ENCODE measurements around the gene MYO1G. TPM values are rescaled to one million over a fixed set of nuclear protein-coding genes. Genes with fewer than 3 reads are reported as not detected.

The MYO1G gene
- total RNA-seq, 1 donor from 2014 or later: 0.54 TPM

DNA sequence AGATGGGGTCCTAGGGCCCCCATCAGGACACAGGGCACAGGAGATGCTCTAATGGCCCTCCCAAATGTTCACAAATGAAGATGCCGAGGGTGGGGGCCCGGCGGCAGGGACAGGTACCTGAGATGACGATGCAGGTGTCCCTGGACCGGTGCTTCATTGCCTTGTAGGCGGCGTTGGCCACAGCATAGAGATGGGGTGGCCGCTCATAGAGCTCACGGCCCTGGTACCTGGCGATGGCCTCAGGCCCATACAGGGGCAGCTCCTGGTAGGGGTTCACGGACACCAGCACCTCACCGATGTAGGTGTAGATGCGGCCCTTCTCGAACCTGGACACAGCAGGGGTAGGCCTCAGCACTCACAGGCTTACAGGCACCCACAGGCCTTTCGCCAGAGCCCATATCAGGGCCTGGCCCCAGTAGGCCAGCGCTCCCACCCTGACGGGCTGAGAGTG, 2.0 kb downstream of the MYO1G start:
- no peaks in the 10 kb centered on the region for H3K9me3 Mint-ChIP-seq (ENCODE audit: unreplicated experiment)
- peaks cover 3% of the 10 kb centered on the region for H3K27me3 Mint-ChIP-seq (ENCODE audit: unreplicated experiment)
- DNase-seq: no peak
- no peaks in the 10 kb centered on the region for H3K36me3 Mint-ChIP-seq (ENCODE audit: unreplicated experiment)
- no peak overlapping the region for H3K27ac Mint-ChIP-seq (ENCODE audit: unreplicated experiment)
- peaks cover 6% of the 10 kb centered on the region for H3K4me1 Mint-ChIP-seq (ENCODE audit: low read depth, unreplicated experiment)
- no peak overlapping the region for H3K4me3 Mint-ChIP-seq (ENCODE audit: unreplicated experiment)
- TF ChIP-seq, protein P1, sequence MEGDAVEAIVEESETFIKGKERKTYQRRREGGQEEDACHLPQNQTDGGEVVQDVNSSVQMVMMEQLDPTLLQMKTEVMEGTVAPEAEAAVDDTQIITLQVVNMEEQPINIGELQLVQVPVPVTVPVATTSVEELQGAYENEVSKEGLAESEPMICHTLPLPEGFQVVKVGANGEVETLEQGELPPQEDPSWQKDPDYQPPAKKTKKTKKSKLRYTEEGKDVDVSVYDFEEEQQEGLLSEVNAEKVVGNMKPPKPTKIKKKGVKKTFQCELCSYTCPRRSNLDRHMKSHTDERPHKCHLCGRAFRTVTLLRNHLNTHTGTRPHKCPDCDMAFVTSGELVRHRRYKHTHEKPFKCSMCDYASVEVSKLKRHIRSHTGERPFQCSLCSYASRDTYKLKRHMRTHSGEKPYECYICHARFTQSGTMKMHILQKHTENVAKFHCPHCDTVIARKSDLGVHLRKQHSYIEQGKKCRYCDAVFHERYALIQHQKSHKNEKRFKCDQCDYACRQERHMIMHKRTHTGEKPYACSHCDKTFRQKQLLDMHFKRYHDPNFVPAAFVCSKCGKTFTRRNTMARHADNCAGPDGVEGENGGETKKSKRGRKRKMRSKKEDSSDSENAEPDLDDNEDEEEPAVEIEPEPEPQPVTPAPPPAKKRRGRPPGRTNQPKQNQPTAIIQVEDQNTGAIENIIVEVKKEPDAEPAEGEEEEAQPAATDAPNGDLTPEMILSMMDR (IDR thresholded peaks at IDR 0.05; ENCODE audit: partially characterized antibody, unreplicated experiment): no peak

DNA sequence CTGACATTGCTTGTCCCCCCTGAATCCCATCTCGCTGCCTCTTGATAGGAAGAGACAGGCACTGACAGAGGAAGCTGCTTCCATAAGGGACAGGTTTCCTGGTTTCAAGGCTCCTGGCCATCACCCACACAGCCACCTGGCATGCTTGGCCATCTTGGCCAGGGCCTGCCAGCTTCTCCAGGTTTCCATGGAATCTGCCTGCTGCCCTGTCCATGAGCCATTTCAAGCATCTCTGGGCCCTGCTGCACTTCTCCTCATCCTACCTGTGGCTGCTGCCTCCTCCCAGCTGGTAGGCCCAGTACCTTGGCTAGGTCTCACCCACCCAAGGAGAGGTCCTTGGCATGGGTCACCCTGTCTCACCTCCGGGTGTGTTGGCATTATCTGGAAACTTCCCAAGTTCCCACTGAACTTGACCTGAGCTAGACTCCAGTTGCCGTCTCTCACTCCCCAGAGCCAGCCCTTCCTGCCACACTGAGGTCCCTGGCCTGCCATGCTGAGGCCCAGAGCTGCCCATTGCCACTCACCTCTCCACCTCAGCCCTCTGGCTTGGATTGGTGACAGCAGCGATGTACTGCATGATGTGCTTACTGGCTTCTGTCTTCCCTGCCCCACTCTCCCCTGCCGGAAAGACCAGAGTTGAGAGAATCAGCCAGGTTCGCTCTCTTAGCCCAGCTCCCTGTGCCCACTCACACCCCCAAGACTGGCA, 2.6 kb downstream of the MYO1G start:
- TF ChIP-seq, protein P1 (IDR thresholded peaks at IDR 0.05; ENCODE audit: partially characterized antibody, unreplicated experiment): no peak
- Mint-ChIP-seq H3K4me3 (ENCODE audit: unreplicated experiment) (no peak overlapping the region), H3K9me3 (ENCODE audit: unreplicated experiment) (no peaks in the 10 kb centered on the region), H3K36me3 (ENCODE audit: unreplicated experiment) (no peaks in the 10 kb centered on the region), H3K4me1 (ENCODE audit: low read depth, unreplicated experiment) (peaks cover 6% of the 10 kb centered on the region), H3K27ac (ENCODE audit: unreplicated experiment) (no peak overlapping the region), H3K27me3 (ENCODE audit: unreplicated experiment) (peaks cover 3% of the 10 kb centered on the region)
- DNase-seq: no peak

DNA sequence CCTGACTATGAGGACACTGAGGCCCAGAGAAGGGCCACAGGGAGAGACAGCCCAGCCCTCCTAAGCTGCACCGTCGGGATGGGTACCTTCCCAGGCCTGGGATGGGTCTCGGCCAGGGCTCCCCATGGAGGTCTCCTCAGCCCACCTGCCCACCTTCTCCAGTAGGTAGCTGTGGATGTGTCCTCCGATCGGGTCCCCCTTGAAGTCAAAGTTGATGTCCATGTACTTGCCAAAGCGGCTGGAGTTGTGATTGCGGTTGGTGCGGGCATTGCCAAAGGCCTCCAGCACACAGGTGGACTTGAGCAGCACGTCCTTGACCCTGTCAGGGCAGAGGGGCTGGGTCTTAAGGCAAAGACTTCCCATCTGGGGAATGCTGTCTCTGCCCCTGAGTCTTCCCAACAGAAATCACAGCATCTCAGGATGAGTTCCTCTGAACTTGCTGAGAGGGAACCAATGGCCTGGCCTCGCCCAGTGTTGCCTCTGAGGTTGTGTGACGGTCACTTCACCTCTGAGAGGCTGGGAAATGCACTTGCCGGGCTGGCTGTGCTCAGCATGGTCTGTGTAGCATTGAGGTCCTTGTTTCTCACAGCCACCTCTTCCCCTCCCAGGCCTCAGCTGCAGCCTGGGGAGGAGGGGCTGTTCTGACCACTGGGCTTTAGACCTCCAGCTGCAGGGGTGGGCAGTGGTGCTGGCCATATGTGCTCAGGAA, 3.3 kb downstream of the MYO1G start:
- Mint-ChIP-seq H3K4me1 (ENCODE audit: low read depth, unreplicated experiment) (peaks cover 6% of the 10 kb centered on the region), H3K9me3 (ENCODE audit: unreplicated experiment) (no peaks in the 10 kb centered on the region), H3K36me3 (ENCODE audit: unreplicated experiment) (no peaks in the 10 kb centered on the region), H3K27ac (ENCODE audit: unreplicated experiment) (no peak overlapping the region), H3K4me3 (ENCODE audit: unreplicated experiment) (no peak overlapping the region), H3K27me3 (ENCODE audit: unreplicated experiment) (peaks cover 3% of the 10 kb centered on the region)
- DNase-seq: no peak
- TF ChIP-seq, protein P1 (IDR thresholded peaks at IDR 0.05; ENCODE audit: partially characterized antibody, unreplicated experiment): no peak

DNA sequence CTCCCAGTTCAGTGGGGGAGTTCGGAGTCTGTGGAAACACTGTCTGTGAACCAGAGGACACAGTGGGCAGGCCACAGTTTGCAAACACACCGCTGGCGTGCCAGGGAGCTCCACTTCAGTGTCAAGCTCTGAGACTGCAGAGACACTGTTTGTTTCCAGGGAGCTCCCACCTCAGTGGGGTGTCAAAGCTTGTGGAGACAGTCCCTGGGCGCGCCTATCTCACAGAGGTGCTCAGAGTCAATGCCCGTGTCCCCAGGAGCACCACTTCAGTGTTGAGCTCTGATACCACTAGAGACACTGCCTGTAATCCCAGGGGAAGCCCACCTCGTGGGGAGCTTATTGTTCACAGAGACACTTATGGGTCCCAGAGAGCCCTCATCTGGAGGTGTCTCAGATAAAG, 4.3 kb downstream of the MYO1G start:
- Mint-ChIP-seq H3K4me3 (ENCODE audit: unreplicated experiment) (no peak overlapping the region), H3K27ac (ENCODE audit: unreplicated experiment) (no peak overlapping the region), H3K4me1 (ENCODE audit: low read depth, unreplicated experiment) (peaks cover 6% of the 10 kb centered on the region), H3K36me3 (ENCODE audit: unreplicated experiment) (no peaks in the 10 kb centered on the region), H3K27me3 (ENCODE audit: unreplicated experiment) (peaks cover 5% of the 10 kb centered on the region), H3K9me3 (ENCODE audit: unreplicated experiment) (no peaks in the 10 kb centered on the region)
- TF ChIP-seq, protein P1 (IDR thresholded peaks at IDR 0.05; ENCODE audit: partially characterized antibody, unreplicated experiment): no peak
- no peak for DNase-seq
